ENCODE data around the gene GATAD2B.
A peak's percentile ranks its signal among the peaks of the same experiment; 100 is the strongest.

DNA sequence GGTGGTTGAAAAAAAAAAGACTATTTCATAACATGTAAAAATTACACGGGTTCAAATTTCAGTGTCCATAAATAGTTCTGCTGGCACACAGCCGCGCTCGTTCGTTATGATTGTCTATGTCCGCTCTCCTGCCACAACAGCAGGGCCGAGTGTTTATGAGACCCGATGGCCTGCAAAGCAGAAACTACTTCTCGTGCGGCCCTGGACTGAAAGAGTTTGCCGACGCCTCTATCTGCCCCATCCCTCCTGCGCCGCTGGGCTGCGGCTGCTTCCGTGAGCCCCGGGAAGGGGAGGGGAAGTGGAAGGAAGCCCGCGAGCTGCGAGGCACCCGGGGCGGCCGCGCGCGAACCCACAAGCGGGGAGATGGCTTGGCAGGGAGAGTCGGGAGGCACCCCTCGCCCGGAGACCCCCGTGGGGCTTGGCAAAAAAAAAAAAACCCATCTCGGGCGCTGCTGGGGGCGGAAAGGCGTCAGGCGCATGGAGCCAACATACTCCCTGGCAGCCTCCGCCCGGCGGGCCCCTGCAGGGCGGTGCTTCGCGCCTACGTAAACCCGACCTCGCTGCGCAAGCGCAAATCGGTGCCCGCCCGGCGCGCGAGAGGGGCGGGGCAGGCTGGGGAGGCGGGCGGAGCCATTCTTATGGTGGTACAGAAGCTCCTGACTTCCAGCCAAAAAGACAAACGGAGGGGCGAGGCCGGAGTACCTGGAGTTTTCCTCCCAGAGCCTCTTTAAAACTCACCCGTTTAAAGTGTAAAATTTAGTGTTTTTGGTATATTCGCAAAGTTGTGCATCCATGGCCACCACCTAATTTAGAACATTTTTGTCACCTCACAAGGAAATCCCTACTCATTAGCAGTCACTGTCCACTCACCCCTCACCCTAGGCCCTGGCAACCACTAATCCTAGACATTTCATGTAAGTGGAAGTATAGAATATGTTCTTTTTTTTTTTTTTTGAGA is 139.3 kb downstream of the GATAD2B start:
- TF ChIP-seq POLR2AphosphoS5 (IDR thresholded peaks at IDR 0.05) = peak; percentile 97
- TF ChIP-seq, protein P1, sequence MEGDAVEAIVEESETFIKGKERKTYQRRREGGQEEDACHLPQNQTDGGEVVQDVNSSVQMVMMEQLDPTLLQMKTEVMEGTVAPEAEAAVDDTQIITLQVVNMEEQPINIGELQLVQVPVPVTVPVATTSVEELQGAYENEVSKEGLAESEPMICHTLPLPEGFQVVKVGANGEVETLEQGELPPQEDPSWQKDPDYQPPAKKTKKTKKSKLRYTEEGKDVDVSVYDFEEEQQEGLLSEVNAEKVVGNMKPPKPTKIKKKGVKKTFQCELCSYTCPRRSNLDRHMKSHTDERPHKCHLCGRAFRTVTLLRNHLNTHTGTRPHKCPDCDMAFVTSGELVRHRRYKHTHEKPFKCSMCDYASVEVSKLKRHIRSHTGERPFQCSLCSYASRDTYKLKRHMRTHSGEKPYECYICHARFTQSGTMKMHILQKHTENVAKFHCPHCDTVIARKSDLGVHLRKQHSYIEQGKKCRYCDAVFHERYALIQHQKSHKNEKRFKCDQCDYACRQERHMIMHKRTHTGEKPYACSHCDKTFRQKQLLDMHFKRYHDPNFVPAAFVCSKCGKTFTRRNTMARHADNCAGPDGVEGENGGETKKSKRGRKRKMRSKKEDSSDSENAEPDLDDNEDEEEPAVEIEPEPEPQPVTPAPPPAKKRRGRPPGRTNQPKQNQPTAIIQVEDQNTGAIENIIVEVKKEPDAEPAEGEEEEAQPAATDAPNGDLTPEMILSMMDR (IDR thresholded peaks at IDR 0.05; ENCODE audit: poor library complexity, severe bottlenecking) = peak; percentile 53
- peak; percentile 47 for TF ChIP-seq RAD21 (conservative IDR thresholded peaks at IDR 0.05)
- TF ChIP-seq, protein P2, sequence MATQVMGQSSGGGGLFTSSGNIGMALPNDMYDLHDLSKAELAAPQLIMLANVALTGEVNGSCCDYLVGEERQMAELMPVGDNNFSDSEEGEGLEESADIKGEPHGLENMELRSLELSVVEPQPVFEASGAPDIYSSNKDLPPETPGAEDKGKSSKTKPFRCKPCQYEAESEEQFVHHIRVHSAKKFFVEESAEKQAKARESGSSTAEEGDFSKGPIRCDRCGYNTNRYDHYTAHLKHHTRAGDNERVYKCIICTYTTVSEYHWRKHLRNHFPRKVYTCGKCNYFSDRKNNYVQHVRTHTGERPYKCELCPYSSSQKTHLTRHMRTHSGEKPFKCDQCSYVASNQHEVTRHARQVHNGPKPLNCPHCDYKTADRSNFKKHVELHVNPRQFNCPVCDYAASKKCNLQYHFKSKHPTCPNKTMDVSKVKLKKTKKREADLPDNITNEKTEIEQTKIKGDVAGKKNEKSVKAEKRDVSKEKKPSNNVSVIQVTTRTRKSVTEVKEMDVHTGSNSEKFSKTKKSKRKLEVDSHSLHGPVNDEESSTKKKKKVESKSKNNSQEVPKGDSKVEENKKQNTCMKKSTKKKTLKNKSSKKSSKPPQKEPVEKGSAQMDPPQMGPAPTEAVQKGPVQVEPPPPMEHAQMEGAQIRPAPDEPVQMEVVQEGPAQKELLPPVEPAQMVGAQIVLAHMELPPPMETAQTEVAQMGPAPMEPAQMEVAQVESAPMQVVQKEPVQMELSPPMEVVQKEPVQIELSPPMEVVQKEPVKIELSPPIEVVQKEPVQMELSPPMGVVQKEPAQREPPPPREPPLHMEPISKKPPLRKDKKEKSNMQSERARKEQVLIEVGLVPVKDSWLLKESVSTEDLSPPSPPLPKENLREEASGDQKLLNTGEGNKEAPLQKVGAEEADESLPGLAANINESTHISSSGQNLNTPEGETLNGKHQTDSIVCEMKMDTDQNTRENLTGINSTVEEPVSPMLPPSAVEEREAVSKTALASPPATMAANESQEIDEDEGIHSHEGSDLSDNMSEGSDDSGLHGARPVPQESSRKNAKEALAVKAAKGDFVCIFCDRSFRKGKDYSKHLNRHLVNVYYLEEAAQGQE (IDR thresholded peaks at IDR 0.05; ENCODE audit: borderline replicate concordance) = no peak
- peak; percentile 67 for TF ChIP-seq EP300 (conservative IDR thresholded peaks at IDR 0.05; ENCODE audit: poor library complexity, severe bottlenecking)
- TF ChIP-seq TAF1 (IDR thresholded peaks at IDR 0.05; ENCODE audit: low read depth) = peak; percentile 55
- peak; percentile 59 for TF ChIP-seq SMC3 (conservative IDR thresholded peaks at IDR 0.05; ENCODE audit: poor library complexity)
- no peak for TF ChIP-seq EZH2 (IDR thresholded peaks at IDR 0.05; ENCODE audit: borderline replicate concordance, insufficient read depth, low read length, poor library complexity, severe bottlenecking)
- peak; percentile 85 for TF ChIP-seq MXI1 (conservative IDR thresholded peaks at IDR 0.05; ENCODE audit: poor library complexity, severe bottlenecking)
